GM19395 (cell line): ENCODE measurements around the gene AFF3.

Experiments used
- ATAC-seq: cut with Tn5 transposase; IDR thresholded peaks from one replicate; pipeline ENCODE4 v1.9.1; 2021; ENCODE audit warnings: mild to moderate bottlenecking, moderate library complexity; ENCODE audit not compliant: unreplicated experiment

AFF3 gene

DNA sequence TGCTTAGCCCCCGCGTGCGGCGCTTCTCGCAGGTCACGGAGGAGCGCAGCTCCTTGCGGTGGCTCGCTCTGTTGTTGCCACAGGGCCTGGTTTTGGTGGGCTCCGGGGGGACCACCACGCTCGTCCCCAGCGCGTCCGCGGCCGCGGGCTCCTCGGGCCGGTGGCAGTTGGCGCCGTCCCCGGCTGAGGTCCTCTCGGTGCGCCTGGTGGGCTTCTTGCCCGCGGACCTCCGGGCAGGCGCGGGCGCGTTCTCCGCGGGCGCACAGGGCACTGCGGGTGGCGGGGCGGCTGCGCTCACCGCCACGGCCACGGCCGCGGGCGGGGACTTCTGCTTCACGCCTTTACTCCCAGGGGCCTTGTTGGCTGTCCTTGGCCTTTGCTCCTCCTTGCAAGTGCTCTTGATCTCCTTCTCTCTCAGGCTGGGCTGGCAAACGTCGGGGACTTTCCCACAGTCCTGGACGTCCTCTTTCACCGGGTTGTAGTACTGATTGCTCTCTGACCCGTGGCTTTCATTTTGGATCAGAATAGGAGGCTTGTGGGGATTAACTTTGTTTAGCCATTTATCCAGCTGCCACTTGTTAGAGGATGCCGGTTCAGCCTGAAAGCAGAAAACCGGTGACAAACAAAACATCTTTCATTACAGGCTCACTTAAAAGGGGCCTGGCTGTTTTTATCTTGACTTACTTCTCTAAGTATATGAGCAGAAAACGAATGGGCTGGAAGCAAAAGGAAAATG lies 548.5 kb downstream of the AFF3 start:
- no peak for ATAC-seq

GRCh38 chr2:99576775-99577174 lies 565.6 kb downstream of the AFF3 start:
- no peak for ATAC-seq

- no peak for ATAC-seq
These were observed 568.6 kb downstream of the AFF3 start for GRCh38 chr2:99573634-99574251.

DNA sequence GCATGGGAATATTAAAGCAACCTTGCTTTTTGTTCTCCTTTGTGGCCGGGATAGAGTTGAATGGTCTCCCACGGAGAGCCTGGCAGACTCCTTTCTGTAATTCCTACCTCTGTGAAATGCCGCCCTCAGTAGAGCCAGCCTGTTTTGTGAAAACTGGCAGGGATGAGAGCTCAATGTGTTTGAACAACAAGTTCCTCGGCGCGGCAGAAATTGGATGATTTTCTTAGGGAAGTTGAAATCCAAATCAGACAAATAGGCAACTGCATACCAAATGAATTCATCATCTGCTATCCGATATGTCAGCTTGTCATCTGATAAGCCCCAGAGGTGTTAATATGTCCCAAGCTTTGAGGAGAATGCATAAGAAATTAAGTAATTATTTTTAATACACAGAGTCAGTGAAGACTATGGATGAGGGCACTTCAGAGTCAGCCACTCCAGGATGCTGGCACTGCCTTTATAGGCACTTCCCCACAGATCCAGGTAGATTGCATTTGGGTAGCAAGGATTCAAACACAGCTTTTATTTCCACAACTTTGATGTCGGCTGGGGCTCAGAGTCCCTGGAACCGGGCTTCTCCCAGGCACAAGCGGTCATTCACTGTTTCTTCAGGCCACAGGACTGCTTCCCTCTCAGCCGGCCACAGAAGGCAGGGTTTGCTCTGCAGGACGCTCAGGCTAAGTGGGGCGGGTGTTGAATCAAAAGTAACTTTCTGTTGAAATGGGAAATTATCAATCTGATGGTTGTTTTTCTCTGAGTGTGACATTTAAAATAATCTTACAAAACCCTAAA lies 569.8 kb downstream of the AFF3 start:
- no peak for ATAC-seq

DNA sequence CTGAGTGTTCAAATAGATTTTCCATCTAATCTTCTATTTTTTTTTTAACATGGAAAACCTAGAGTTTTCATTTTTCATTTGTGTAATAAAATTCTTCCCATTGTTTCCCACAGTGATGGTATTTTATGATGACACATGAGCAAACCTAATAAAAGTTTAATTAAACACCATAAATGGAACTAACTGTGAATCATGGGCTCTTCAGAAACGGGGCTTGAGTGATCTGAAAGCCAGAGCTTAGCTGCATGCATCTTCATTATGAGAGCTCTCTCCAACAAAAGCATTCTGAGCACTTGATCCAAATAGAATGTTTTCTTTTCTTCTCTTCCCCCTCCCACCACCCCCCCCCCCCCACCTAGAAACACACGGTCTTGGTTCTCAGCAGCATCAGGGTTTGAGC lies 570.4 kb downstream of the AFF3 start:
- ATAC-seq: no peak

DNA sequence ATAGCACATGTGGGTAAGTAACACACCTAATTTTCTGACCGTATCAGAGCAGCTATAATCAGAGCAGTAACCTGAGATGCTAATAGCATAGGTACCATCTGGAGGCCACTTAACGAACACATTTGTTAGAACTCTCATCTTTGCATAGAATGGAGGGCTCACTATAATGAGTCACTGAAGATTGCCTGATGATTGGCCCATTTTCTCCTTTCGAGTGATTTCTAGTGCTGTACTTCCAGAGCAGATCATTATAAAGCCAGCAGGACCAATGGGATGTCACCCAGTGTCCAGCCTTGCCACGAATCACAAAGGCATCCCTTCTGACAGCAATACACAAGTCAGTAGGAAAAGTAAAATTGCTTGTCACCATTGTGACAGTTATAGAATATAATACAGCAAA lies 570.9 kb downstream of the AFF3 start:
- ATAC-seq: no peak

DNA sequence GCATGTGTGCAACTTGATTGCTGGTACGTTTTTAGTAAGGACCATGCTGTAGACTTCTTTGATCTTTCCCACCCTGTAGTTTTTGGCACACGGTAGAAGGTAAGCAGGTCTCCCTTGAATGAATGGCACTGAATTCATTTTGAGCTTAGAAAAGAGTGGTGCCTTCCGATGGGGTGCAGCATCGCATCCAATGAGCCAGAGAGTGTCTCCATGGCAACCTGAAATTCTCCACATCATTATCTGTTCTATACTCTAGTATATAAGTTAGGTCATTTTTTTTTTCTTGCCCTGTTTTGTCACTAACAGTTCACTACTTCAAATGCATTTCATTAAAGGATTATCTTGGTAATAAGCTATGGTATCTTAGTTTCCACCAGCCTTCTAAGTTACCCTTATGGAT lies 571.4 kb downstream of the AFF3 start:
- ATAC-seq: no peak

DNA sequence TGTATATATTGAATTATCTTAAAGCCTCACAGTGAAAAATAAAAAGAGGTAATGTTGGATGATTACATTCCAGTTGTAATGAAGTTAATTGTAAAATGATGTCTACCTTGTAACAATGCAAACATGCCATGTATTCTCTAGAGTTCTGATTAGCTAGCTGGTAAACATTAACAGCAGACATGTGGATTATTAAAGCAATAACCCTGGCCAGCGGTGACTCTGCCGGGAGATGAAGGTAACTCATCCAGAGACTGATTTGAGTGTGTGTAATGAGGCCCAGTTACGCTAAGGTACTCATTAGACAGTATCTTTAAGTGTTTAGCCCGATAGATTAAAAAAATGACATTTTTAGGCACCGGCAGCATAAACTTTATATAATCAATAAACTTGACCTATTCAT lies 573.0 kb downstream of the AFF3 start:
- no peak for ATAC-seq

DNA sequence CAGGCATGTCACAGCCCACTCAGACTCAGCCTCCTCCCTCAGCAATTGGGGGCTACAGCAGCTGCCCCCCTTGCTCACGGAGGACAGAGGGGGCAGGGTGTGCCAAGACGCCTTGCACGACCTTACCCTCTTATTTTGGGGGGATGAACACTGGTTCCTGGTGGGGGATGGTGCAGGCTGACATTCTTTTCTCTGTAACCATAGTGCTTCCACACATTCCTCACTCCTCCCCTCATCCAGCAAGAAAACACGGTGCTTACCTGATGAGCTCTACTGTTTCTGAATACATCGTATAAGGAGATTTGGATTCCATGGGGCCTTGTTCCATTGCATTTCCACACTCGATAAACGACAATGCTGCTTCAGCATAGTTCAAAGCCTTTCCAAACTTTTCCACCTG lies 577.2 kb downstream of the AFF3 start:
- ATAC-seq: no peak

GRCh38 chr2:99562516-99562915 lies 579.9 kb downstream of the AFF3 start:
- no peak for ATAC-seq

DNA sequence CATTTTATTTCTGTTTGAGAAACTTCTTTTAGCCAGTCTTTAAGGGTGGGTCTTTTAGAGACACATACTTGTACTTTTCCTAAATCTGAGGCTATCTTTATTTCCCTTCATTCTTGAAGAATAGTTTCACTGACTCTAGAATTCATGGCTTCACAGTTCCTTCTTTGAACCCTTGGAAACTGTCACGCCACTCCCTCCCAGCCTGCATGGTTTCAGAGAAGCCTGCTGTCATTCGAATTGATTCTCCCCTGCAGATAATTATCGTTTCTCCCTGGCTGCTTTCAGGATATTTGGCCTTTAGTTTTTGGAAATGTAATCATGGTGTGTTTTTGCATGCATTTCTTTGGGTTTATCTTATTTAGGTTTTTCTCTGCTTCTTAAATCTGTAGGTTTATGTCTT lies 580.6 kb downstream of the AFF3 start:
- ATAC-seq: no peak

DNA sequence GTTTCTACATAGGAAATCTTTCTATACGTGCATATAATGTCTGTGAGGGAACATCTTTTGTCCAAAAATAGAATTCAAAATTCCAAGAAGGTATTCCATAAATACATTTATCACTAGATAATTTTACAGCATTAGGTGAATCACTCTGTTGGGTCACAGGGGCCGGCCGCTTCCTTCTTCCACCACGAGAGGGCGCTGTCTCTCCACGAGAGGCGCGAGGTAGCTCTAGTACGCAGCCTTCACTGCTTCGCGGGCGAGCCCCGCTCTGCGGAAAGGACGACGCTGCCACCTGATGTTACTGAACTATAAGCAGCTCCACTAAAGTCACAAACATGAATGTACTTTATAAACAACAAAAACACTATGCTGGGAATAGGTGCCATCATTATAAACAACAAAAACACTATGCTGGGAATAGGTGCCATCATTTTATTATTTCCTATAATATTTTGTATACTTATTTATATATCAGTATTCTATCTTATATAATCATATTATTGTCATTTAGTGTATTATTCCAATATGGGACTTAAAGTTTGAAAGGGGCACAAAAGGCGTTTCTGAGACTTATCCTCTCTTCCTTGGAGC lies 583.2 kb downstream of the AFF3 start:
- ATAC-seq: peak; percentile 82

GRCh38 chr2:99555404-99555803 lies 587.0 kb downstream of the AFF3 start:
- no peak for ATAC-seq

GRCh38 chr2:99554871-99555270 lies 587.5 kb downstream of the AFF3 start:
- ATAC-seq: no peak

- no peak for ATAC-seq
These were observed 588.2 kb downstream of the AFF3 start for GRCh38 chr2:99554238-99554637.

GRCh38 chr2:99552529-99552928 lies 589.9 kb downstream of the AFF3 start:
- no peak for ATAC-seq

GRCh38 chr2:99550368-99550767 lies 592.0 kb downstream of the AFF3 start:
- ATAC-seq: no peak

GRCh38 chr2:99545604-99546003 lies 596.8 kb downstream of the AFF3 start:
- ATAC-seq: no peak

- no peak for ATAC-seq
These were observed 597.3 kb downstream of the AFF3 start for GRCh38 chr2:99545066-99545465.

DNA sequence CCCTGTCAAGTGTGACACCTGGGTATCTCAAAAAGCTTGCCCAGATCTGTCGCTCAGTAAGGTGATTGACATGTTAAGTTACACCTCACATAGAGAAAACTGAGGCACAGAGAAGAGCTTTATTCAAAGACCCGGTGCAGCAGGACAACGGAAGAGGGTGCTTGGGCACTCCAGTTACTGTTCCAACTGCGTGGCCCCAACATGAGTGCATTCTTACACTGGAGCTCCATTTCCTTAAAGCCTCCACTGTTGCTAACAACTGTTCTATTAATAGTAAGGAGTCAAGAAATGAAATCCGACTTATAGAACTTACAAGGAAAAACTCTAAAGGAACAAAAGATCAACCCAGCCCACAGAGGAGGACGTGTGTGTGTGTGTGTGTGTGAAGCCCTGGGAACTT lies 597.8 kb downstream of the AFF3 start:
- ATAC-seq: no peak

GRCh38 chr2:99543247-99543646 lies 599.1 kb downstream of the AFF3 start:
- no peak for ATAC-seq
